GM18867 (cell line): ENCODE measurements around the gene WNK1.
"Not testable (repeated sequence)": the region's sequence is repeated elsewhere in the genome, so short reads cannot be mapped to it uniquely, and the experiment has no call there.

Experiments
- ATAC-seq: cut with Tn5 transposase; IDR thresholded peaks from one replicate; pipeline ENCODE4 v1.9.1; 2021; ENCODE audit warnings: mild to moderate bottlenecking, moderate library complexity; ENCODE audit not compliant: unreplicated experiment

The WNK1 gene

DNA sequence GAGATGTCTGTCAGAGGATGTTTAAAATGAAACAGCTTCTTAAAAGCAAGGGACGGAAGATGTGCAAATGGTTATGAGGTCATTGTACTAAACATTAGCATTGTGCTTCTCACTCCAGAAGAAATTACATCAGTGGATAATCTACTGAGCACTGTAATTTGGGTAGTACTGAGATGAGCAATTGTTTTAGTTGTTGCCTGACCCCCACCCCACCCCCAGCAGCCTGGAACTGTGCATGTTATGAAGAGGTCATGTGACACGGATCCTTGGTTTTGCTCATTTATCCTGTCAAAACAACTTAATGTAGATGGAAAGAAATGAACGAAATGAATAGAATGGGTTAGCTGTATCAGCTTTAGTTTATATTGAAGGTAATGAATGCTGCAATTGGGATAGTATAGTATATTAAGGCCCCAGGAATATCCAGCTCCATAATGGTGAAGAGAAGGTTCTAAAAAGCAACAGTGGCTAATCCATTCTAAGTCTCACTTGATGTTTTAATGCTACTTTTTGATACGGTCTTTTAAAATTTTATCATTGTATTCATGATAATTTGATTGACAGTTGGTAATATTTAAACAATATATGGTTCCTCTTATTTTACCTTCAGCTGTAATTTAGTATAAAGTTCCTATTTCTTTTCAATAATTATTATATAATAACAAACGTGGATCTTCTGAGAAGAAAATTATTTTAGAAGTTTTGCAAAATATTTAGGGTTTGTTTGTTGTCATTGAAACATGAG lies 58.5 kb downstream of the WNK1 start:
- ATAC-seq: no peak

GRCh38 chr12:812950-813349 lies 60.6 kb downstream of the WNK1 start:
- no peak for ATAC-seq

GRCh38 chr12:817456-817855 lies 65.1 kb downstream of the WNK1 start:
- not testable (repeated sequence) for ATAC-seq

- ATAC-seq: no peak
Observed at GRCh38 chr12:817941-818600, 65.7 kb downstream of the WNK1 start.

GRCh38 chr12:818733-819132 lies 66.4 kb downstream of the WNK1 start:
- no peak for ATAC-seq

DNA sequence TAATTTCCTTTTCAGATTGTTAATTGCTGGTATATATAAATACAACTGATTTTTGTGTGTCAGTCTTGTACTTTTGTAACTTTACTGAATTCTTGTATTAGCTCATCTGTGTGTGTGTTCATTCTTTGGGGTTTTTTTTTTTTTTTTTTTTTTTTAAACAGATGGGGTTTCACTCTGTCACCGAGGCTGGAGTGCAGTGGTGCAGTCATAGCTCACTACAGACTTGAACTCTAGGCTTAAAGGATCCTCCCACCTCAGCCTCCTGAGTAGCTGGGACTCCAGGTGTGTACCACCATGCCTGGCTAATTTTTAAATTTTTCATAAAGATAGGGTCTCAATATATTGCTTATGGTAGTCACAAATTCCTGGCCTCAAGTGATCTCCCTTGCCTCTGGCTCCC lies 68.0 kb downstream of the WNK1 start:
- ATAC-seq: no peak

GRCh38 chr12:823028-823698 lies 70.8 kb downstream of the WNK1 start:
- peak; percentile 87 for ATAC-seq

DNA sequence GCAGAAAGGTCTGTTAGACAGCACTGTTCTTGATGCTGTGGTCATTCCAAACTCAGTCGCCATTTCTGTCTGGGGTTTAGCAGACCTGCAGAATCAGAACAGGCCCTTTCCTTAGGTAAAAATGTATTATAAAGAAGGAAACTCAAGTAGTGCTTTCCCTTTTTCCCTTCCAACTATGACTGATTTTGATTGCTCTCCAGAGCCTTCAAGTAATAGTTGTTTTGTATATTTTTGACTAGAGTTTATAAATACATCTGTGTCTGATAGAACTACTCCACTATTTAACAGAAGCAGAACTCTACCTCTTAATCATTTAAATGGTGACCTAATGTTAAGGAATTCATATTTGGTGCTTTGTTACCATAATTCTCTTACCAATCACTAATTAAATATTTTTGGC lies 74.0 kb downstream of the WNK1 start:
- no peak for ATAC-seq

DNA sequence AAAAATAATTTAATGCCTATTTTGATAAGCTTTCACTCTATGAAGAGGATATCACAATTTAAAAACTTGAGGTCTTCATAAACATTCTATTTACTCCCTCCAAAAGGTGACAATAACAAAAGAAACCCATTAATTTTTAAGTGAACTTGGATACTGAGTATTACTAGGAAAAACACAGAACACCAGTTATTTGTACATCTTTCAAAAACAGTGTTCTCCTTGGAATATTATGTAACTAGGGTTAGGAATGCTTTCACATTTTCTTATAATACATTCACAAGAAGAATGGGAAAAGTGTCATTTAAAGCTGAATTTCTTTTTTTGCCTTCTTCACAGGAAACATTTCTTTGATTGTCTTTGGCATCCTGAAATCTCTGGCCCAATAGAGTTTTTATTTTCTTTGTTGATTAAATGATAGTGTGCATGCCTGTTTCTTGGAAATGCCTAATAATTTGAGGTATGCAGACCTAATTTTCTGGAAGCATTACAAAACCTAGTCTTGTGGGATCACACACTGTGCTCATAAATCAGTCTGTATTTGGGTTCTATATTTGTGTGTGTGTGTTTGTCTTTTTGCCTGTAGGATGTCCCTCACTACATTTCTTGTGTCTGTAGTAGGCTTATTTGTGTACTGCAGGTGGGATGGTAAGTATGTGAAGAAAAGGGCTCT lies 76.5 kb downstream of the WNK1 start:
- ATAC-seq: no peak

DNA sequence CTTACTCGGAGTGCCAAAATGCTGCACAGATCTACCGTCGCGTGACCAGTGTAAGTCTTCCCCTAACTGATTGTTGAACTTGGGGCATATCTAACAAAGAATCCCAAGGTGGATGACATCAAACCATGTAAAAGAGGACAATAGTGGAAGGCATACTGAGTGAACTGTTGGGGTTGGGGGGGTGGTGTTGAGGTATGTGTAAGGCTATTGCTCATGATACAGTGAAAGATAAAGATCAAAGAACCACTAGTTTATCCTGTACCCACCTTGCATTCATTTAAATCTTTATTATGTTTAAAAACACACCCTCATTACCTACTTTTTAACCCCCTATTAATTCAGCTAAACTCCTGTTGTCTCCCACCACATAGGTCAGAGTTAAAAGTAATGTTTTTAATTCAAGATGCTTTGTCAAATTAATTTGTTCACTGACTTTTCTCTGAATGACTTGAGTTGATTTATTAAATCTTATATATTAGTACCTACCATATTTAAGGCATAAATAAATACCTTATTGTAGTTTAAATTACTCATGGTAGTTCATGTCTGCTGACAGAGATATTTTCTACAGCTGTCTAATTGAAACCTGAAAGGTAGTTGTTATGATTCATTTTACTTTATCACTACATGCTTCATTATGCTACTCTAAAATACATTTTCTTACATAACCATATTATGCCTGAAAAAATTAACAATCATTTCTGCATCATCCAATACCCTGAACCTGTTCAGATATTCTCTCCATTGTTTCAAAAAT lies 77.9 kb downstream of the WNK1 start:
- ATAC-seq: no peak

DNA sequence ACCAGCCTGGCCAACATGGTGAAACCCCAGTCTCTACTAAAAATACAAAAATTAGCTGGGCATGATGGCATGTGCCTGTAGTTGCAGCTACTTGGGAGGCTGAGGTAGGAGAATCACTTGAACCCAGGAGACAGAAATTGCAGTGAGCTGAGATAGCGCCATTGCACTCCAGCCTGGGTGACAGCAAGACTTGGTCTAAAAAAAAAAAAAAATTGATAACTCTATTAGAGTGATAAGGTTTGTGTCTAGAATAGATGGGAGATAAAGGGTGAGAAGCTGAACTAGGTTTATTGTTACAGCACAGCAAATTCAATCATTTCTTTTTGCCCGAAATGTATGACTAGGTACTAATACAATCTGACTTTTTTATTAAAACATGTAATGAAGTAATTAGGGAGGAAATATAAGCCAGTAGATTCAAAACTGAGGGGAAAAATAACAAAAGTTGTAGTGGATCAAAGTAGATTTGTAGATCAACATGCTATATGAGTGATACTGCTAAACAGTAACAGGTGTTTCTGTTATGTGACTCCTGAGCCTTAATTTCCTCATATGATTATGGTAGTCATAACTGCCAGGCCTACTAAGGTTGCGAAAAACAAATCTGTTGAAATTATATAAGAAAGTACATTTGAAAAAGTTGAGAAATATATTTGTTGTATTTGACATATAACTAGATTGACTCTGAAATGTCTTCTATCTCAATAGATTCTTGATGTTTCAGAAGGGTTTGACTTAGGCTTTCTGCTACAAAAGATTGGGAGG lies 83.6 kb downstream of the WNK1 start:
- no peak for ATAC-seq

DNA sequence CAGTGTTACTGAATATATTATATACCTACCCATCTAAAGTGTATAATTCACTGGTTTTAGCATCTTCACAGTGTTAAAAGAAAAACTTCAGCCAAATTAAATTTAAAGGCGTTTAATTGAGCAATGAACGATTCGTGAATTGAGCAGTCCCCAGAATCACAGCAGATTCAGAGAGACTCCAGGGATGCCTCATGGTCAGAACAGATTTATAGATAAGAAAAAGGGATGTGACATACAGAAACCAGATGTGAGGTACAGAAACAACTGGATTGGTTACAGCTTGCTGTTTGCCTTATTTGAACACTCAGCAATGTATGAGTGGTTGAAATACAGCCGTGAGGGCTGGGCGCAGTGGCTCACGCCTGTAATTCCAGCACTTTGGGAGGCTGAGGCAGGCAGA lies 84.6 kb downstream of the WNK1 start:
- no peak for ATAC-seq

- ATAC-seq: no peak
Observed at GRCh38 chr12:837548-837947, 85.2 kb downstream of the WNK1 start.

DNA sequence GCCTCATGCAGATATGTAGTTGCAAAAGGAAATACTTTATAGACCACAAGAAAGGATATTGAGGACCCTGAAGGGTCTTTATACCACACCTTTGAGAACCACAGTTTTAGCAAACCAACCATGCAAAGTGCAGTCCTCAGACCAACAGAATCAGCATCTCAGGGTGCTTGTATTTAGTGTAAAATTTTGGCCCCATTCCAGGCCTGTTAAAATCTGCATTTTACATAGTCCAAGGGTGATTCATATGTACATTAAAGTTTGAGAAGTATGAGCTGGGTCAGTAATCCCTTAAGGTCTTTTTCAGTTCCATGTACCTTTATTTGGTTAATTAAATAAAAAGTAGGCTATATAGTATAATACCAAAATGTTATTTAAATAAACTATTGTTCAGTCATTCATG lies 91.2 kb downstream of the WNK1 start:
- ATAC-seq: no peak

- ATAC-seq: no peak
Observed at GRCh38 chr12:846421-846820, 94.0 kb downstream of the WNK1 start.

DNA sequence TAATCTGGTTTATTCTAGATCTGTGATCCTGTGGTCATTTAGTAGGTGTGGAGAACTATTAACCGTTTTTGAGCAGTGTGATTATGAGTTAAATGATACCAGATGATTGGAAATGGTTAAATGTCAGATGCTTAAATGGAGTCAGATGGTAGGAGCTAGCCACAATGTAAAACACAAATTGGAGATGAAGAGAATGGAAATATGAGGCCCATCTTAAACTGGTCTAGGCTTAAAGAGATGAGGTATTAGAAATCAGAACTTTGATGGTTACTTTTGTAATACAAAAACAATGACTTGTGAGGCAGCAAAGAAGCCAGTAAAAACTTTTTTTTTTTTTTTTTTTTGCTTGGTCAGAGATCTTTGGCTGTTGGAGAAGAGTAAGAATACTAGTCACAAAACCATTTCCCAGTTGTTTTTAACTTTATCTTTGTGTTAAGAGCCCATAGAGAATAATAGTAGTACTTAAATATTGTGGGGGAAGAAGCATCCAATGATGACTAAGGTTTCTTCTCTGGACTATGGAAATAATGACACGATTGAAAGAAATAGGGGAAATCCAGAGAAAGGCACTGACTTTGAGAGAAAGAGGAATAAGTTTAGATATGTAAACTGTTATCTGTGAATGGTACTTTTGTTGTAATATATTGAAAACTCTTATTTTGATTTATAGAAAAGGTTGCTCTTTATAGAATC lies 95.9 kb downstream of the WNK1 start:
- no peak for ATAC-seq

DNA sequence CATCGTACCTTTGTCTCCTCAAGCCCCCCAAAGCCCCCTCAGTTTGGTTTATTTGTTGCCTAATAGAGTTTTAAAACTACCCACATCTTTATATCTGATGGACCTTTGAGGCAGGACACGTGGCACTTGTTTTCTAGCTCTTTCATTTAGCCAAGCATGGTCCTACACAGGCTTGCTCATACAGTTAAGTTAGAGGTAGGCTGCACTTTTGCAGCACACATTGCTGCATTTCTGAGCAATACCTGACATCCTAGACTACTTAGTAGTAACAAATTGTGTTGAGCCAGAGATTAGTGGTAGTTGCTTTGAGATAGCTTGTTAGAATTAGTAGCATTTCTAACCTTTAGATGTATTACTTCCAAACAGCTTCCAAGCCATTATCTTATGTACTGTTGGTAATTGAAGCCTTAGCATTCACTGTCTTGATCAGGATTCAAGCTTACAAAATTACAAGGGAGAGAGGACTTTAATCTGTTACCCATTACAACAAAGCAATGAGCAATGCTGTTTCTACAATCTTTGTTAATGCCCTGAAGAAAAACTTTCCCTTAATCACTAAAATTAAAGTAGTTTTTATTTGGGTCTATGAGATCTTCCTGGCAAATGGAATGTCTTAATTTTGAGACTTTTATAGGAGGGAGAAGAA lies 96.6 kb downstream of the WNK1 start:
- ATAC-seq: no peak

- ATAC-seq: not testable (repeated sequence)
Observed at GRCh38 chr12:849733-850437, 97.5 kb downstream of the WNK1 start.
